ENCODE measurements around the gene SSNA1. TPM values are rescaled to one million over a fixed set of nuclear protein-coding genes. Genes with fewer than 3 reads are reported as not detected.
"Not testable (repeated sequence)": the region's sequence is repeated elsewhere in the genome, so short reads cannot be mapped to it uniquely, and the experiment has no call there.

SSNA1 gene
- total RNA-seq, 2 experiments from 2014 or later: 53.3 to 58.4 TPM

DNA sequence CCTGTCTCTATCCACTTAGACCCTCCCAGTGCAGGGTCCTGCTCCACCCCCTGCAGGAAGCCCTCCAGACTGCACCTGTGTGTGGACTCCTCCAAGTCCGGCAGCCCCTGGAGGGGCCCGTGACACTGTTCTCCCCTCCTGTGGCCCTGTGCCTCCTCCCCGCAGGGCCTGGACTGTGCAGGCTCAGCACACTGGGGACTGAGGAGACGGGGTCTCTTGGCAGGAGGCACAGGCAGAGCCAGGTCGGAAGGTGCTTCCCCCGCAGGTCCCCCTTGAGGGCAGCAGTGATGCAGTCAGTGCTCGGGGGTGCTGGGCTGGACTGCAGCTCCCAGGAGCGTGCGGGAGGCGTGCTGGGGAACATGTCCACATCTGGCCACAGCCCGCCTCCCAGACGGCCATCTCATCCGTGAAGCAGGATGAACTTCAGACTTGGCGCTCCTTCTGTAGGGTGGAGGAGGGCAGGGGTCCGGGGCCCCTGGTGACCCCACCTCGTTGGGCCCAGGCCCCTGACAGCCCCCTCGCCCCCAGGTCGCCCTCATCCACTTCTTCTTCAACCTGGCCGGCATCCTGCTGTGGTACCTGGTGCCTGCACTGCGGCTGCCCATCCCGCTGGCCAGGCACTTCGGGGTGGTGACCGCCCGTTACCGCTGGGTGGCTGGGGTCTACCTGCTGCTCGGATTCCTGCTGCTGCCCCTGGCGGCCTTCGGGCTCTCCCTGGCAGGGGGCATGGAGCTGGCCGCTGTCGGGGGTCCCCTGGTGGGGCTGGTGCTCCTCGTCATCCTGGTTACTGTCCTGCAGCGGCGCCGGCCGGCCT is 47.2 kb downstream of the SSNA1 start:
- no peak overlapping the region for H3K27ac Mint-ChIP-seq
- DNase-seq: no peak
- intact Hi-C loops (cut with micrococcal nuclease): no loop called here
- ChIA-PET POLR2A (interaction anchor here (1.0 to 1.6 kb wide), 2 partner anchors 10 to 35 kb away, joined by 3 to 4 read pairs; partner anchors contain the start of gene TPRN), CTCF (interaction anchor here (1.1 to 2.9 kb wide), 19 partner anchors 9 to 287 kb away, joined by 3 to 58 read pairs (median 7); partner anchors contain the start of genes CYSRT1, DPP7, NELFB and RNF208)
- ATAC-seq: no peak
- peaks cover 13% of the 10 kb centered on the region for H3K4me1 Mint-ChIP-seq (ENCODE audit: low read depth)
- peaks cover 10% of the 10 kb centered on the region for H3K27me3 Mint-ChIP-seq
- TF ChIP-seq, protein P1, sequence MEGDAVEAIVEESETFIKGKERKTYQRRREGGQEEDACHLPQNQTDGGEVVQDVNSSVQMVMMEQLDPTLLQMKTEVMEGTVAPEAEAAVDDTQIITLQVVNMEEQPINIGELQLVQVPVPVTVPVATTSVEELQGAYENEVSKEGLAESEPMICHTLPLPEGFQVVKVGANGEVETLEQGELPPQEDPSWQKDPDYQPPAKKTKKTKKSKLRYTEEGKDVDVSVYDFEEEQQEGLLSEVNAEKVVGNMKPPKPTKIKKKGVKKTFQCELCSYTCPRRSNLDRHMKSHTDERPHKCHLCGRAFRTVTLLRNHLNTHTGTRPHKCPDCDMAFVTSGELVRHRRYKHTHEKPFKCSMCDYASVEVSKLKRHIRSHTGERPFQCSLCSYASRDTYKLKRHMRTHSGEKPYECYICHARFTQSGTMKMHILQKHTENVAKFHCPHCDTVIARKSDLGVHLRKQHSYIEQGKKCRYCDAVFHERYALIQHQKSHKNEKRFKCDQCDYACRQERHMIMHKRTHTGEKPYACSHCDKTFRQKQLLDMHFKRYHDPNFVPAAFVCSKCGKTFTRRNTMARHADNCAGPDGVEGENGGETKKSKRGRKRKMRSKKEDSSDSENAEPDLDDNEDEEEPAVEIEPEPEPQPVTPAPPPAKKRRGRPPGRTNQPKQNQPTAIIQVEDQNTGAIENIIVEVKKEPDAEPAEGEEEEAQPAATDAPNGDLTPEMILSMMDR (IDR thresholded peaks at IDR 0.05): no peak
- no peak overlapping the region for H3K4me3 Mint-ChIP-seq
- H3K9me3 Mint-ChIP-seq: no peaks in the 10 kb centered on the region
- H3K36me3 Mint-ChIP-seq (ENCODE audit: low read depth): peaks cover 3% of the 10 kb centered on the region

DNA sequence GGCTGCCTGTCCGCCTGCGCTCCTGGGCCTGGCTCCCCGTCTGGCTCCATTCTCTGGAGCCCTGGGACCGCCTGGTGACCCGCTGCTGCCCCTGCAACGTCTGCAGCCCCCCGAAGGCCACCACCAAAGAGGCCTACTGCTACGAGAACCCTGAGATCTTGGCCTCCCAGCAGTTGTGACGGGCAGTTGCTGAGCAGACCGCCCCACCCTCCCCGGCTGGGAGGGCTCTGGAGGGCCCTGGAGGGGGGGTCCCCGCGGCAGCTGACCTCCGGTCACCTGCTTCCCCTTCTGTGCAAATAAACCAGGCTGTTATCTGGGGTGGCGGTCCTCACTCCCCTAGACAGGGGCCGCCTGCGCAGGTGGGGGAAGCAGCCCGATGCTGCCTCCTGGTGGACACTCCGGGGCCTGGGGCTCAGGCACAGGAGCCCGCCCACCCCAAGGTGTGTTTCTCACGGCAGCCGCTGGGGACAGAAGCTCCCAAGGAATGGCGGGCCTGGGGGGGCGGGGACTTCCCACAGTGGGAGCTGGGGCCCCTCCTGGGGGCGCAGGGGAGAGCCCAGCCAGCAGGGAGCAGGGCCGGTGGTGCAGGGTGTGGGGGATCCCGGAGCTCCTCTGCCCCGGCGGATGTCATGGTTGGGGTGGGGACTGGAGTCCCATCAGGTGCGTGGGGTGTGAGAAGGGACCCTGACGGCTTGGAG is 47.9 kb downstream of the SSNA1 start:
- TF ChIP-seq, protein P1 (IDR thresholded peaks at IDR 0.05): peak; percentile 100
- no peak overlapping the region for H3K27ac Mint-ChIP-seq

DNA sequence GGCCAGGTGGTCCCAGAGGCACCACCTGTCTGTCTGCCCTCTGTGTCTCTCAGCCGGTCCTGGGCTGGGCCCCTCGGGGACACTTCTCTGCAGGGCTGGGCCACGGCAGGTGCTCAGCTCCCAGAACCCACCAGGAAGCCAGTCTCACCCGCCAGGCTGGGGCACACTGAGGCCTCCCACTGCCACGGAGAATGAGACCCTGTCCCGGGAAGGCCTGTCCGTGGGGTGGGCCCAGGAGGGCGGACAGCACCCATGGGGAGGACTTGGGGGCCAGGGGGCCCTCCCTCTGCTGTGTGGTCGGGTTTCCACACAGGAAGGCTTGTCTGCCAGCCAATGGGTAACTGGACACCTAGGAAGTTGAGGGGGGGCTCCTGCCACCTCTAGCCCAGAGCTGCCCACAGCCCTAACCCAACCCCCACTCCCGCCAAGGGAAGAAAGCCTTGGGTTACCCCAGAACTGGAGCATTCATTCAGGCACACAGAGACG is 48.5 kb downstream of the SSNA1 start:
- H3K9me3 Mint-ChIP-seq: no peaks in the 10 kb centered on the region
- no peak overlapping the region for H3K27ac Mint-ChIP-seq
- ATAC-seq (no peak), DNase-seq (no peak)
- H3K27me3 Mint-ChIP-seq: peaks cover 8% of the 10 kb centered on the region
- ChIA-PET POLR2A (interaction anchor here (0.6 to 1.8 kb wide), 6 partner anchors 13 to 124 kb away, joined by 3 to 5 read pairs (median 3); partner anchors contain the start of gene TPRN), CTCF (interaction anchor here (0.6 to 2.9 kb wide), 49 partner anchors 8 to 446 kb away, joined by 3 to 58 read pairs (median 4); partner anchors contain the start of genes CYSRT1, DPP7, MAN1B1 and NDOR1)
- intact Hi-C loops (cut with micrococcal nuclease): no loop called here
- peaks cover 7% of the 10 kb centered on the region for H3K36me3 Mint-ChIP-seq (ENCODE audit: low read depth)
- no peak overlapping the region for H3K4me3 Mint-ChIP-seq
- TF ChIP-seq, protein P1 (IDR thresholded peaks at IDR 0.05): no peak
- peaks cover 15% of the 10 kb centered on the region for H3K4me1 Mint-ChIP-seq (ENCODE audit: low read depth)

More for the DNA sequence above, 47.9 kb downstream of the SSNA1 start:
- ChIA-PET CTCF (interaction anchor here (0.6 to 2.9 kb wide), 49 partner anchors 9 to 446 kb away, joined by 3 to 58 read pairs (median 4); partner anchors contain the start of genes CYSRT1, DPP7, MAN1B1 and NDOR1), POLR2A (interaction anchor here (0.5 to 1.8 kb wide), 8 partner anchors 10 to 123 kb away, joined by 3 to 5 read pairs (median 3); partner anchors contain the start of gene TPRN)
- Mint-ChIP-seq H3K36me3 (ENCODE audit: low read depth) (peaks cover 5% of the 10 kb centered on the region), H3K27me3 (peaks cover 10% of the 10 kb centered on the region), H3K4me3 (no peak overlapping the region), H3K4me1 (ENCODE audit: low read depth) (peaks cover 15% of the 10 kb centered on the region), H3K9me3 (no peaks in the 10 kb centered on the region)
- ATAC-seq: peak; percentile 46
- intact Hi-C loops (cut with micrococcal nuclease): no loop called here
- DNase-seq: peak; percentile 96

DNA sequence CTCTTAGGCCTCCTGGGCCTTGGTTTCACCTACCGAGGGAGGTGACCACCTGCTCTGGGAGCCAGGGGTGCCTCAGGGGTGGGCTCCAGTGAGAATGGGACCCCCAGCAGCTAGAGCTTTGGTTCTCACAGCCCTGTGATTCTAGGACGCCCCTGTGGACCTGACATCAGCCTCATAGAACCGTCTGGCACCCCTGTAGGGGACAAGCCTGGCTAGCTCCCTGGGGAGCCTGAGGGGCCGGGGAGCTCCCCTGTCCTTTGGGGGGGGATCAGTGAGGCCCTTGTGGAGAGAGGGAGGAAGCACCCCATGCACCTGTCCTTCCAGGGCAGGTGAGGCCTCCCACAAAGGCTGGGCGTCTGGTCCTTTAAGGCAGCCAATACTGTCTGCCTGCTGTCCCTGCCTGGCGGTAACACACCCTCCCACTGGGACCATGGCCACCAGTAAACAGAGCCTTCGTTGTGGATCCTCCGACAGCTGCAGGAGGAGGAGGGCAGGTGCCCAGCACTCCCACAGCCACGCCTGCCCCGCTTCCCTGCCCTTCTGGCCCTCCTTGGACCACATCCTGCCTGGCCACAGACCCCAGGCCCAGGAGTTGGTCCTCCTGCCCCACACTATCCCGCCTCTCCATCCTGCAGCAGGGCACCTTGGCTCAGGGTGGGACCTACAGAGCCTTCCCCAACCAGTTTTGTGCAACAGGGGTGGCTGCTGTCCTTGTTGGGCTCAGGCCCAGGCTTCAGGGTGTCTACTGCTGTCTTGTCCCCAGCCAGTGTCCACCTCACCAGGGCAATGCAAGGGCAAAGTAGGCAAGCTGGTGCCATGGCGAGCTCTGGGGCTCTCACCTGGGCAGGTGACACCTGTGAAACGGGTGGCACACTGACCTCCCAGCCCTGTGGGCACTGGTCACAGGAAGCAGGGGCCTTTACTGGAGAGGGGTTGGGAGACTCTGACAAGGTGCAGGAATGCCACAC is 49.6 kb downstream of the SSNA1 start:
- TF ChIP-seq, protein P1 (IDR thresholded peaks at IDR 0.05): no peak
- peaks cover 8% of the 10 kb centered on the region for H3K27me3 Mint-ChIP-seq
- peaks cover 18% of the 10 kb centered on the region for H3K36me3 Mint-ChIP-seq (ENCODE audit: low read depth)
- CTCF ChIA-PET: interaction anchor here (0.7 to 2.9 kb wide), 11 partner anchors 11 to 447 kb away, joined by 3 to 58 read pairs (median 11); partner anchors contain the start of genes CYSRT1, NELFB, RNF208 and RNF224
- no peak overlapping the region for H3K4me3 Mint-ChIP-seq
- no peaks in the 10 kb centered on the region for H3K9me3 Mint-ChIP-seq
- POLR2A ChIA-PET: interaction anchor here (0.6 to 7.6 kb wide), 6 partner anchors 10 to 109 kb away, joined by 3 to 113 read pairs (median 4); partner anchors contain the start of genes NELFB and STPG3
- ATAC-seq (no peak), DNase-seq (no peak)
- H3K27ac Mint-ChIP-seq: no peak overlapping the region
- peaks cover 25% of the 10 kb centered on the region for H3K4me1 Mint-ChIP-seq (ENCODE audit: low read depth)
- intact Hi-C loops (cut with micrococcal nuclease): no loop called here

DNA sequence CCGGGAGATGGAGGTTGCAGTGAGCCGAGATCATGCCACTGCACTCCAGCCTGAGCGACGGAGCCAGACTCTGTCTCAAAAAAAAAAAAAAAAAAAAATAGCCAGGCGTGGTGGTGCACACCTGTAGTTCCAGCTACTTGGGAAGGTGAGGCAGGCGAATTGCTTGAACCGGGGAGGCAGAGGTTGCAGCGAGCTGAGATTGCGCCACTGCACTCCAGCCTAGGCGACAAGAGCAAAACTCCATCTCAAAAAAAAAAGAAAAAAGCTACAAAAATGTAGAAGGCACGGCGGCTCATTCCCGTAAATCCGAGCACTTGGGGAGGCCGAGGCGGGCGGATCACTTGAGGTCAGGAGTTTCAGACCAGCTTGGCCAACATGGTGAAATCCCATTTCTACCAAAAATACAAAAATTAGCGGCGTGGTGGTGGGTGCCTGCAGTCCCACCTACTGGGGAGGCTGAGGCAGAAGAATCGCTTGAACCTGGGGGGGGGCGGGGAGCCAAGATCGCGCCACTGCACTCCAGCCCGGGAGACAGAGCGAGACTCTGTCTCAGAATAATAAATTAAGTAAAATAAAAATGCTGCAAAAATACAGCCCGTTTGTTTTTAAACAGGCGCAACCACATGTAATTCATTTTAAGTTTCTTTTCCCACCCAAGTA is 51.2 kb downstream of the SSNA1 start:
- POLR2A ChIA-PET: interaction anchor here (0.6 to 7.6 kb wide), 18 partner anchors 10 to 342 kb away, joined by 3 to 113 read pairs (median 4); partner anchors contain the start of genes NELFB, RNF208, SLC34A3 and STPG3
- ATAC-seq; H3K27ac Mint-ChIP-seq; DNase-seq; intact Hi-C loops (cut with micrococcal nuclease); H3K9me3 Mint-ChIP-seq; H3K27me3 Mint-ChIP-seq: not testable (repeated sequence)
- CTCF ChIA-PET: interaction anchor here (0.8 to 3.1 kb wide), 7 partner anchors 12 to 51 kb away, joined by 3 to 11 read pairs (median 5); partner anchors contain the start of genes NELFB, RNF224 and SSNA1
- Mint-ChIP-seq H3K4me3 (peak overlapping the region; percentile 88), H3K36me3 (ENCODE audit: low read depth) (peaks cover 27% of the 10 kb centered on the region), H3K4me1 (ENCODE audit: low read depth) (peaks cover 34% of the 10 kb centered on the region)

Data from activated CD8-positive, alpha-beta T cell treated with anti-CD3 and anti-CD28 coated beads for 36 hours (primary cell).